GM12878 (cell line): Measurements from ENCODE around the gene SLAMF1. TPM values are rescaled to one million over a fixed set of nuclear protein-coding genes. Genes with fewer than 3 reads are reported as not detected.

Experiments used
- ASH2L ChIP-seq: fragments of 300-600, 200-600 bp; sonication (generic); IDR thresholded peaks from 2 replicates; pipeline ENCODE4 v1.6.1; 2017; ENCODE audit warnings: low read depth, mild to moderate bottlenecking, borderline replicate concordance
- CBX3 ChIP-seq: fragments of 200-600 bp; sonication (generic); IDR thresholded peaks from 2 replicates; pipeline ENCODE4 v1.6.1; 2016; ENCODE audit warnings: low read depth, borderline replicate concordance
- EGR1 ChIP-seq, 2 experiments: IDR thresholded peaks; 1 replicate in 1 of 2; 2 replicates in 1 of 2; pipeline ENCODE4 v1.6.1; 2011 to 2012; ENCODE audit warnings: low read depth in 2 of 2, low read length in 2 of 2, borderline replicate concordance in 1 of 2, mild to moderate bottlenecking in 1 of 2, moderate library complexity in 1 of 2
- EP300 ChIP-seq, 2 experiments: fragments of 150-350 bp in 1 of 2; IDR thresholded peaks; 2 replicates each; pipeline ENCODE4 v1.6.1; 2011 to 2012; ENCODE audit warnings: low read depth in 2 of 2, low read length in 2 of 2, borderline replicate concordance in 1 of 2, improper control_type of control experiment in 1 of 2, inconsistent platforms in 1 of 2; ENCODE audit not compliant: control insufficient read depth in 1 of 2
- ETV6 ChIP-seq, 2 experiments: fragments of 450-650 bp in 1 of 2; IDR thresholded peaks in 1 of 2; conservative IDR thresholded peaks in 1 of 2; 2 replicates each; pipeline ENCODE4 v1.6.1; 2014; ENCODE audit warnings: antibody characterized with exemption in 1 of 2, borderline replicate concordance in 1 of 2, low read depth in 1 of 2, mild to moderate bottlenecking in 1 of 2, moderate library complexity in 1 of 2
- FOXK2 ChIP-seq: fragments of 450-650 bp; IDR thresholded peaks from 2 replicates; pipeline ENCODE4 v1.6.1; 2017; ENCODE audit warnings: mild to moderate bottlenecking, moderate library complexity
- HDAC6 ChIP-seq: fragments of 200-600 bp; sonication (generic); IDR thresholded peaks from one replicate; pipeline ENCODE4 v1.8.0; 2017; ENCODE audit warnings: antibody characterized with exemption; ENCODE audit not compliant: unreplicated experiment
- IRF3 ChIP-seq: fragments of 450-650 bp; IDR thresholded peaks from 2 replicates; pipeline ENCODE4 v1.6.1; 2014; ENCODE audit warnings: mild to moderate bottlenecking
- KDM1A ChIP-seq: fragments of 200-600 bp; sonication (generic); IDR thresholded peaks from 2 replicates; pipeline ENCODE4 v1.6.1; 2016; ENCODE audit warnings: borderline replicate concordance
- MLLT1 ChIP-seq: fragments of 450-650 bp; IDR thresholded peaks from 2 replicates; pipeline ENCODE4 v1.6.1; 2016; ENCODE audit warnings: mild to moderate bottlenecking
- NFXL1 ChIP-seq: fragments of 450-650 bp; IDR thresholded peaks from 2 replicates; pipeline ENCODE4 v1.6.1; 2017; ENCODE audit warnings: antibody characterized with exemption, mild to moderate bottlenecking, borderline replicate concordance
- NKRF ChIP-seq: fragments of 450-650 bp; conservative IDR thresholded peaks from 2 replicates; pipeline ENCODE4 v1.6.1; 2017; ENCODE audit warnings: mild to moderate bottlenecking, moderate library complexity
- NRF1 ChIP-seq: conservative IDR thresholded peaks from 2 replicates; pipeline ENCODE4 v1.6.1; 2011; ENCODE audit warnings: mild to moderate bottlenecking, low read depth, low read length, improper control_type of control experiment
- PAX8 ChIP-seq: fragments of 450-650 bp; IDR thresholded peaks from 2 replicates; pipeline ENCODE4 v1.6.1; 2017; ENCODE audit warnings: mild to moderate bottlenecking, moderate library complexity
- RAD51 ChIP-seq: fragments of 450-650 bp; IDR thresholded peaks from 2 replicates; pipeline ENCODE4 v1.6.1; 2016; ENCODE audit warnings: moderate library complexity, mild to moderate bottlenecking, inconsistent platforms
- SRF ChIP-seq, 2 experiments: IDR thresholded peaks; 2 replicates each; pipeline ENCODE4 v1.6.1; 2011; ENCODE audit warnings: low read depth in 2 of 2, low read length in 2 of 2, mild to moderate bottlenecking in 1 of 2, moderate library complexity in 1 of 2
- TCF3 ChIP-seq: IDR thresholded peaks from 2 replicates; pipeline ENCODE4 v1.6.1; 2012; ENCODE audit warnings: low read depth, mild to moderate bottlenecking, low read length, borderline replicate concordance; ENCODE audit not compliant: insufficient read depth
- YY1 ChIP-seq: IDR thresholded peaks from 2 replicates; pipeline ENCODE4 v1.6.1; 2011; ENCODE audit warnings: low read depth, mild to moderate bottlenecking, low read length
- ZNF217 ChIP-seq: fragments of 450-650 bp; IDR thresholded peaks from 2 replicates; pipeline ENCODE4 v1.6.1; 2017; ENCODE audit warnings: antibody characterized with exemption, mild to moderate bottlenecking
- polyA plus RNA-seq, 11 experiments: library from polyadenylated mRNA; depleted of rRNA in 4 of 11; unstranded in 6 of 11; stranded (reverse) in 5 of 11; fragments of >200 nt; fragmentation: Nextera tagmentation in 4 of 11; fragmentation: Illumina TruSeq in 1 of 11; extraction: Ambion mirVana in 4 of 11; extraction: Trizol in 1 of 11; gene quantifications; 1 replicate in 1 of 11; 2 replicates in 10 of 11; pipeline versions ENCODE4 v1.2.1 to v1.2.3, GENCODE V29; 2011 to 2016; ENCODE audit warnings: inconsistent platforms in 2 of 11, missing spikeins in 2 of 11, low read depth in 1 of 11
- total RNA-seq, 4 experiments: library from RNA; depleted of rRNA in 3 of 4; stranded (reverse); fragments of >200 nt in 3 of 4; fragmentation: Illumina TruSeq in 1 of 4; extraction: Trizol in 1 of 4; gene quantifications; 2 replicates each; pipeline versions ENCODE4 v1.2.1 to v1.2.3, GENCODE V29; 2013 to 2021
- TF ChIP-seq, protein P1 (sequence below): fragments of 450-650 bp; IDR thresholded peaks from 2 replicates; pipeline ENCODE4 v1.6.1; 2016; ENCODE audit warnings: mild to moderate bottlenecking
- TF ChIP-seq, protein P2 (sequence below): fragments of 450-650 bp; IDR thresholded peaks from 2 replicates; pipeline ENCODE4 v1.6.1; 2018; ENCODE audit warnings: borderline replicate concordance, mild to moderate bottlenecking; ENCODE audit not compliant: partially characterized antibody

SLAMF1 gene
- total and polyA plus RNA-seq, 10 of the 15 experiments (the other 5 are each of a cell fraction or from before 2014, with no cell fraction given), result 87.3 to 260 (median 131) TPM

GRCh38 chr1:160625725-160626498 is 20.9 kb downstream of the SLAMF1 start (continued):
- TF ChIP-seq NKRF (no peak), FOXK2 (no peak), NRF1 (no peak), PAX8 (no peak), EGR1 (IDR thresholded peaks at IDR 0.05; ENCODE audit: borderline replicate concordance in 1 of 2, low read depth in 2 of 2, low read length in 2 of 2) (no peak), ZNF217 (no peak), ETV6 (conservative IDR thresholded peaks at IDR 0.05 in 1 of 2, IDR thresholded peaks at IDR 0.05 in 1 of 2; ENCODE audit: borderline replicate concordance in 1 of 2, low read depth in 1 of 2) (no peak), RAD51 (no peak), KDM1A (no peak), IRF3 (no peak), MLLT1 (peak; percentile 81; the same call in 1 of the 2 replicates), CBX3 (no peak), HDAC6 (no peak), SRF (IDR thresholded peaks at IDR 0.05; ENCODE audit: low read depth in 2 of 2, low read length in 2 of 2) (no peak), YY1 (0 out of 2 replicates have a peak, but pooled peaks have one; percentile 17), EP300 (IDR thresholded peaks at IDR 0.05; ENCODE audit: borderline replicate concordance in 1 of 2, control insufficient read depth in 1 of 2, low read depth in 2 of 2, low read length in 2 of 2) (0 out of 4 replicates have a peak, but pooled peaks of 1 of the 2 experiments have one; percentile 18), NFXL1 (no peak), TCF3 (no peak), ASH2L (no peak)
- TF ChIP-seq, protein P1, sequence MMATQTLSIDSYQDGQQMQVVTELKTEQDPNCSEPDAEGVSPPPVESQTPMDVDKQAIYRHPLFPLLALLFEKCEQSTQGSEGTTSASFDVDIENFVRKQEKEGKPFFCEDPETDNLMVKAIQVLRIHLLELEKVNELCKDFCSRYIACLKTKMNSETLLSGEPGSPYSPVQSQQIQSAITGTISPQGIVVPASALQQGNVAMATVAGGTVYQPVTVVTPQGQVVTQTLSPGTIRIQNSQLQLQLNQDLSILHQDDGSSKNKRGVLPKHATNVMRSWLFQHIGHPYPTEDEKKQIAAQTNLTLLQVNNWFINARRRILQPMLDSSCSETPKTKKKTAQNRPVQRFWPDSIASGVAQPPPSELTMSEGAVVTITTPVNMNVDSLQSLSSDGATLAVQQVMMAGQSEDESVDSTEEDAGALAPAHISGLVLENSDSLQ, result peak; percentile 54; the same call in 1 of the 2 replicates
- TF ChIP-seq, protein P2, sequence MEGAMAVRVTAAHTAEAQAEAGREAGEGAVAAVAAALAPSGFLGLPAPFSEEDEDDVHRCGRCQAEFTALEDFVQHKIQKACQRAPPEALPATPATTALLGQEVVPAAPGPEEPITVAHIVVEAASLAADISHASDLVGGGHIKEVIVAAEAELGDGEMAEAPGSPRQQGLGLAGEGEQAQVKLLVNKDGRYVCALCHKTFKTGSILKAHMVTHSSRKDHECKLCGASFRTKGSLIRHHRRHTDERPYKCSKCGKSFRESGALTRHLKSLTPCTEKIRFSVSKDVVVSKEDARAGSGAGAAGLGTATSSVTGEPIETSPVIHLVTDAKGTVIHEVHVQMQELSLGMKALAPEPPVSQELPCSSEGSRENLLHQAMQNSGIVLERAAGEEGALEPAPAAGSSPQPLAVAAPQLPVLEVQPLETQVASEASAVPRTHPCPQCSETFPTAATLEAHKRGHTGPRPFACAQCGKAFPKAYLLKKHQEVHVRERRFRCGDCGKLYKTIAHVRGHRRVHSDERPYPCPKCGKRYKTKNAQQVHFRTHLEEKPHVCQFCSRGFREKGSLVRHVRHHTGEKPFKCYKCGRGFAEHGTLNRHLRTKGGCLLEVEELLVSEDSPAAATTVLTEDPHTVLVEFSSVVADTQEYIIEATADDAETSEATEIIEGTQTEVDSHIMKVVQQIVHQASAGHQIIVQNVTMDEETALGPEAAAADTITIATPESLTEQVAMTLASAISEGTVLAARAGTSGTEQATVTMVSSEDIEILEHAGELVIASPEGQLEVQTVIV, result no peak
